OCI-LY3 (cell line): ENCODE measurements around the gene ZSCAN9.
A peak's percentile ranks its signal among the peaks of the same experiment; 100 is the strongest.

ENCODE experiments used
- H2AFZ ChIP-seq: fragments of 200-600, 300-600 bp; shearing (Covaris generic); 2 replicates; pipeline ENCODE4 v1.6.0; 2014; ENCODE audit warnings: antibody characterized with exemption, low read depth, low read length
- H3K27ac ChIP-seq: fragments of 200-600, 300-600 bp; sonication (generic); 2 replicates; pipeline ENCODE4 v1.5.1; 2014; ENCODE audit warnings: mild to moderate bottlenecking, low read length, moderate library complexity, mixed read lengths
- H3K27me3 ChIP-seq: fragments of 200-600, 300-600 bp; sonication (generic); 2 replicates; pipeline ENCODE4 v1.6.1; 2014; ENCODE audit warnings: low read depth, low read length, mixed read lengths
- H3K36me3 ChIP-seq: fragments of 200-600, 300-600 bp; sonication (generic); replicated peaks from 2 replicates; pipeline ENCODE3; 2014; ENCODE audit warnings: low read depth, low read length, mixed read lengths
- H3K4me1 ChIP-seq: fragments of 300-600, 200-600 bp; sonication (generic); 2 replicates; pipeline ENCODE4 v1.6.1; 2014; ENCODE audit warnings: low read length, mixed read lengths
- H3K4me2 ChIP-seq: fragments of 200-600, 300-600 bp; sonication (generic); 2 replicates; pipeline ENCODE4 v1.6.1; 2014; ENCODE audit warnings: low read length, mixed read lengths
- H3K4me3 ChIP-seq: fragments of 300-600, 200-600 bp; sonication (generic); 2 replicates; pipeline ENCODE4 v1.5.1; 2014; ENCODE audit warnings: antibody characterized with exemption, mild to moderate bottlenecking, low read length, moderate library complexity
- H3K79me2 ChIP-seq: fragments of 300-600, 200-600 bp; shearing (Covaris generic); 2 replicates; pipeline ENCODE4 v1.6.1; 2014; ENCODE audit warnings: mild to moderate bottlenecking, low read length, mixed read lengths
- H3K9ac ChIP-seq: fragments of 300-600, 200-600 bp; shearing (Covaris generic); 2 replicates; pipeline ENCODE4 v1.6.0; 2014; ENCODE audit warnings: mild to moderate bottlenecking, low read length, moderate library complexity
- H3K9me3 ChIP-seq: fragments of 200-600, 300-600 bp; shearing (Covaris generic); 2 replicates; pipeline ENCODE4 v1.6.1; 2014; ENCODE audit warnings: low read length, mixed read lengths; ENCODE audit not compliant: insufficient read depth
- H4K20me1 ChIP-seq: fragments of 200-600, 300-600 bp; sonication (generic); 2 replicates; pipeline ENCODE4 v1.6.1; 2016; ENCODE audit warnings: low read length, mixed read lengths; ENCODE audit not compliant: insufficient read depth
- CTCF ChIP-seq: fragments of 200-600, 300-600 bp; sonication (generic); IDR thresholded peaks from 2 replicates; pipeline ENCODE4 v1.5.1; 2014; ENCODE audit warnings: antibody characterized with exemption, low read length, low read depth
- EZH2phosphoT487 ChIP-seq: fragments of 200-600 bp; shearing (Covaris generic); IDR thresholded peaks from 2 replicates; pipeline ENCODE4 v1.6.1; 2018; ENCODE audit warnings: antibody characterized with exemption, mixed run types, low read depth

The ZSCAN9 gene

GRCh38 chr6:28206928-28207509, 18.1 kb upstream of the ZSCAN9 start:
- TF ChIP-seq EZH2phosphoT487 (no peak), CTCF (no peak)
- Histone ChIP-seq H3K79me2 (no peaks in the 10 kb centered on the region), H3K36me3 (no peaks in the 10 kb centered on the region), H3K9ac (peak overlapping the region; percentile 46; the same call in 1 of the 2 replicates), H3K9me3 (no peaks in the 10 kb centered on the region), H3K27ac (no peak overlapping the region), H3K4me3 (peak overlapping the region; percentile 71), H3K27me3 (no peaks in the 10 kb centered on the region), H4K20me1 (no peaks in the 10 kb centered on the region), H2AFZ (peak overlapping the region; percentile 69; the same call in 1 of the 2 replicates), H3K4me2 (peak overlapping the region; percentile 68), H3K4me1 (peaks cover 8% of the 10 kb centered on the region; the same call in 1 of the 2 replicates)

- peak overlapping the region; percentile 71 for H3K4me3 ChIP-seq
- TF ChIP-seq CTCF: no peak
- no peak for TF ChIP-seq EZH2phosphoT487
- peak overlapping the region; percentile 68 for H3K4me2 ChIP-seq
- H3K27me3 ChIP-seq: no peaks in the 10 kb centered on the region
- H3K4me1 ChIP-seq: peaks cover 8% of the 10 kb centered on the region; the same call in 1 of the 2 replicates
- H4K20me1 ChIP-seq: no peaks in the 10 kb centered on the region
- no peaks in the 10 kb centered on the region for H3K9me3 ChIP-seq
- no peaks in the 10 kb centered on the region for H3K79me2 ChIP-seq
- H3K9ac ChIP-seq: peak overlapping the region; percentile 46; the same call in 1 of the 2 replicates
- peak overlapping the region; percentile 69; the same call in 1 of the 2 replicates for H2AFZ ChIP-seq
- H3K36me3 ChIP-seq: no peaks in the 10 kb centered on the region
- H3K27ac ChIP-seq: no peak overlapping the region
These were observed 17.5 kb upstream of the ZSCAN9 start for GRCh38 chr6:28207510-28208110.

- no peaks in the 10 kb centered on the region for H4K20me1 ChIP-seq
- H3K27me3 ChIP-seq: no peaks in the 10 kb centered on the region
- no peaks in the 10 kb centered on the region for H3K36me3 ChIP-seq
- peak overlapping the region; percentile 45; the same call in 1 of the 2 replicates for H3K9ac ChIP-seq
- no peaks in the 10 kb centered on the region for H3K9me3 ChIP-seq
- H3K4me1 ChIP-seq: peaks cover 10% of the 10 kb centered on the region
- H3K4me2 ChIP-seq: peak overlapping the region; percentile 68
- 0 out of 2 replicates have a peak overlapping the region, but pooled peaks have one; percentile 69 for H2AFZ ChIP-seq
- H3K27ac ChIP-seq: no peak overlapping the region
- H3K4me3 ChIP-seq: peak overlapping the region; percentile 71
- TF ChIP-seq EZH2phosphoT487: no peak
- no peak for TF ChIP-seq CTCF
- H3K79me2 ChIP-seq: no peaks in the 10 kb centered on the region
These were observed 16.9 kb upstream of the ZSCAN9 start for GRCh38 chr6:28208111-28208659.

- Histone ChIP-seq H3K4me3 (no peak overlapping the region), H3K36me3 (no peaks in the 10 kb centered on the region), H3K9me3 (no peaks in the 10 kb centered on the region), H2AFZ (no peak overlapping the region), H3K27ac (no peak overlapping the region), H3K9ac (no peak overlapping the region), H3K79me2 (no peaks in the 10 kb centered on the region), H3K4me1 (peaks cover 14% of the 10 kb centered on the region), H3K4me2 (no peak overlapping the region), H3K27me3 (no peaks in the 10 kb centered on the region), H4K20me1 (no peaks in the 10 kb centered on the region)
- TF ChIP-seq EZH2phosphoT487: no peak
- no peak for TF ChIP-seq CTCF
These were observed 15.1 kb upstream of the ZSCAN9 start for GRCh38 chr6:28209753-28210535.
